IMR-90 (cell line): ENCODE results near the gene INPP5A. TPM values are rescaled to one million over a fixed set of nuclear protein-coding genes. Genes with fewer than 3 reads are reported as not detected.

Source experiments
- ATAC-seq: fragments of 200-7000 bp; cut with Tn5 transposase; 2 replicates; pipeline ENCODE4 v1.9.1; 2020; ENCODE audit warnings: low read depth, mild to moderate bottlenecking, moderate library complexity
- BruUV-seq: library from RNA; stranded (reverse); fragments of 400-500 nt; replicated peaks from 2 replicates; lab custom pipeline; 2021; lab: Mats Ljungman, UMichigan
- CTCF ChIA-PET: fragments of 300-600 bp; formaldehyde crosslinking; extraction: SDS; loops from one replicate; lab custom pipeline; 2021; ENCODE audit warnings: antibody characterized with exemption; lab: Yijun Ruan, JAX
- POLR2A ChIA-PET: fragments of 300-600 bp; sonication (Branson Sonifier 250); formaldehyde crosslinking; loops from one replicate; lab custom pipeline; 2022; ENCODE audit warnings: antibody characterized with exemption; ENCODE audit not compliant: unreplicated experiment; lab: Charles Lee
- DNase-seq: peaks from one replicate; pipeline ENCODE4 v3.0.0; 2013
- H2AFZ ChIP-seq: replicated peaks from 2 replicates; pipeline ENCODE3; 2013; ENCODE audit warnings: low read length, mild to moderate bottlenecking; ENCODE audit not compliant: poor library complexity
- H2AK5ac ChIP-seq: 2 replicates; pipeline ENCODE4 v1.6.1; 2013; ENCODE audit warnings: low read depth, low read length, inconsistent platforms
- H2AK9ac ChIP-seq: replicated peaks from 2 replicates; pipeline ENCODE3; 2013; ENCODE audit warnings: mild to moderate bottlenecking, low read depth, low read length, moderate library complexity; ENCODE audit not compliant: poor library complexity
- H2BK120ac ChIP-seq: 2 replicates; pipeline ENCODE4 v1.6.1; 2013; ENCODE audit warnings: low read depth, low read length, inconsistent platforms
- H2BK15ac ChIP-seq: 3 replicates; pipeline ENCODE4 v1.6.1; 2013; ENCODE audit warnings: low read depth, low read length, inconsistent platforms
- H2BK20ac ChIP-seq: 2 replicates; pipeline ENCODE4 v1.6.1; 2013; ENCODE audit warnings: low read depth, mild to moderate bottlenecking, inconsistent platforms, low read length, moderate library complexity
- H2BK5ac ChIP-seq: 2 replicates; pipeline ENCODE4 v1.6.1; 2013; ENCODE audit warnings: mild to moderate bottlenecking, low read depth, low read length, inconsistent platforms; ENCODE audit not compliant: poor library complexity, severe bottlenecking
- H3K14ac ChIP-seq: replicated peaks from 2 replicates; pipeline ENCODE4 v1.6.1; 2013; ENCODE audit warnings: low read depth, low read length, inconsistent platforms
- H3K18ac ChIP-seq: 2 replicates; pipeline ENCODE4 v1.6.1; 2013; ENCODE audit warnings: low read depth, low read length, control low read depth
- H3K23ac ChIP-seq: 2 replicates; pipeline ENCODE4 v1.6.1; 2013; ENCODE audit warnings: low read depth, low read length, inconsistent platforms
- H3K27ac ChIP-seq: 2 replicates; pipeline ENCODE4 v1.5.1; 2013; ENCODE audit warnings: mild to moderate bottlenecking, control low read depth, low read length; ENCODE audit not compliant: insufficient read depth
- H3K27me3 ChIP-seq: 2 replicates; pipeline ENCODE4 v1.6.1; 2013; ENCODE audit warnings: low read length; ENCODE audit not compliant: control insufficient read depth, insufficient read depth
- H3K36me3 ChIP-seq: 2 replicates; pipeline ENCODE4 v1.6.1; 2013; ENCODE audit warnings: low read length, mixed read lengths; ENCODE audit not compliant: control insufficient read depth, insufficient read depth
- H3K4ac ChIP-seq: 2 replicates; pipeline ENCODE4 v1.6.1; 2013; ENCODE audit warnings: low read depth, low read length, inconsistent platforms
- H3K4me1 ChIP-seq: 2 replicates; pipeline ENCODE4 v1.6.1; 2013; ENCODE audit warnings: low read length, mixed read lengths; ENCODE audit not compliant: control insufficient read depth, insufficient read depth
- H3K4me2 ChIP-seq: 2 replicates; pipeline ENCODE4 v1.6.1; 2013; ENCODE audit warnings: low read depth, mild to moderate bottlenecking, control low read depth, low read length, moderate library complexity
- H3K4me3 ChIP-seq: 2 replicates; pipeline ENCODE4 v1.5.1; 2013; ENCODE audit warnings: low read depth, mild to moderate bottlenecking, control low read depth, low read length, moderate library complexity; ENCODE audit not compliant: insufficient read depth
- H3K56ac ChIP-seq: 2 replicates; pipeline ENCODE4 v1.6.1; 2013; ENCODE audit warnings: low read length, inconsistent platforms; ENCODE audit not compliant: insufficient read depth; ENCODE audit errors: extremely low read depth
- H3K79me1 ChIP-seq, 2 experiments: 2 replicates each; pipeline ENCODE4 v1.6.1; 2013; ENCODE audit warnings: low read length in 2 of 2, inconsistent platforms in 1 of 2, low read depth in 1 of 2
- H3K9ac ChIP-seq: 2 replicates; pipeline ENCODE4 v1.6.1; 2013; ENCODE audit warnings: low read depth, low read length, control low read depth
- H3K9me1 ChIP-seq: 2 replicates; pipeline ENCODE4 v1.6.1; 2013; ENCODE audit warnings: low read length, inconsistent platforms; ENCODE audit not compliant: insufficient read depth
- H3K9me3 ChIP-seq: 2 replicates; pipeline ENCODE4 v1.6.1; 2013; ENCODE audit warnings: low read length; ENCODE audit not compliant: control insufficient read depth, insufficient read depth
- H4K20me1 ChIP-seq: 2 replicates; pipeline ENCODE4 v1.6.1; 2013; ENCODE audit warnings: low read length, inconsistent platforms; ENCODE audit not compliant: insufficient read depth
- H4K5ac ChIP-seq: 2 replicates; pipeline ENCODE4 v1.6.1; 2013; ENCODE audit warnings: mild to moderate bottlenecking, low read depth, low read length, control low read depth
- H4K8ac ChIP-seq, 2 experiments: 2 replicates each; pipeline ENCODE4 v1.6.1; 2013; ENCODE audit warnings: low read depth in 2 of 2, low read length in 2 of 2, control low read depth in 1 of 2, inconsistent platforms in 1 of 2
- H4K91ac ChIP-seq: 2 replicates; pipeline ENCODE4 v1.6.1; 2013; ENCODE audit warnings: low read depth, low read length, inconsistent platforms; ENCODE audit not compliant: insufficient read depth
- BHLHE40 ChIP-seq: fragments of 150-350 bp; IDR thresholded peaks from 2 replicates; pipeline ENCODE4 v1.6.1; 2016; ENCODE audit warnings: mild to moderate bottlenecking, low read depth, low read length
- FOS ChIP-seq: fragments of 150-350 bp; IDR thresholded peaks from 2 replicates; pipeline ENCODE4 v1.6.1; 2016; ENCODE audit warnings: low read depth, low read length
- MAFK ChIP-seq: IDR thresholded peaks from 2 replicates; pipeline ENCODE4 v1.6.1; 2012; ENCODE audit warnings: low read depth, low read length, improper control_type of control experiment
- MAZ ChIP-seq: IDR thresholded peaks from 2 replicates; pipeline ENCODE4 v1.6.1; 2012; ENCODE audit warnings: low read depth, mild to moderate bottlenecking, low read length, improper control_type of control experiment, moderate library complexity, borderline replicate concordance
- MXI1 ChIP-seq: IDR thresholded peaks from 2 replicates; pipeline ENCODE4 v1.6.1; 2012; ENCODE audit warnings: low read depth, mild to moderate bottlenecking, low read length, moderate library complexity, borderline replicate concordance
- NFE2L2 ChIP-seq: fragments of 150-350 bp; IDR thresholded peaks from 2 replicates; pipeline ENCODE4 v1.6.1; 2016; ENCODE audit warnings: low read depth, mild to moderate bottlenecking, low read length
- POLR2A ChIP-seq: IDR thresholded peaks from 2 replicates; pipeline ENCODE4 v1.6.1; 2012; ENCODE audit warnings: mild to moderate bottlenecking, low read depth, low read length
- RCOR1 ChIP-seq: IDR thresholded peaks from 2 replicates; pipeline ENCODE4 v1.6.1; 2012; ENCODE audit warnings: mild to moderate bottlenecking, low read length, improper control_type of control experiment; ENCODE audit not compliant: insufficient replicate concordance
- WGBS, 2 experiments: methylation state at CpG; one replicate each; pipeline versions ENCODE4 v1.1.5 to v1.1.7; 2013; ENCODE audit warnings: missing lambda C conversion rate in 2 of 2; ENCODE audit not compliant: insufficient read length in 1 of 2; ENCODE audit errors: extremely low coverage in 2 of 2; 5-methylcytosine and 5-hydroxymethylcytosine counted together
- dilution Hi-C: fragments of 300-500 bp; cut with HindIII; formaldehyde crosslinking; loops from one replicate; pipeline ENCODE4 v1.14.3; 2018; ENCODE audit warnings: low sequenced_read_pairs; ENCODE audit not compliant: unreplicated experiment
- in situ Hi-C: fragments of 300-500 bp; cut with MboI; formaldehyde crosslinking; loops from 3 replicates; pipeline ENCODE4 v1.14.3; 2019; ENCODE audit warnings: low sequenced_read_pairs, inconsistent platforms, mixed read lengths
- intact Hi-C: fragments of 100-400 bp; cut with micrococcal nuclease; formaldehyde crosslinking; loops from 2 replicates; pipeline ENCODE4 v1.10.0; 2022
- polyA plus RNA-seq, 3 experiments: library from polyadenylated mRNA; depleted of rRNA; stranded (reverse); fragments of >200 nt; gene quantifications; 2 replicates each; pipeline ENCODE4 v1.2.3, GENCODE V29; 2012; ENCODE audit warnings: low replicate concordance in 1 of 3
- total RNA-seq: library from RNA; depleted of rRNA; stranded (reverse); fragments of >200 nt; gene quantifications from 2 replicates; pipeline ENCODE4 v1.2.3, GENCODE V29; 2012
- TF ChIP-seq, protein P1 (sequence below): fragments of 150-350 bp; IDR thresholded peaks from 2 replicates; pipeline ENCODE4 v1.6.1; 2017; ENCODE audit warnings: mild to moderate bottlenecking, antibody characterized with exemption, low read length, low read depth
- TF ChIP-seq, protein P2 (sequence below): conservative IDR thresholded peaks from 2 replicates; pipeline ENCODE4 v1.5.1; 2012; ENCODE audit warnings: mild to moderate bottlenecking, low read depth, low read length, improper control_type of control experiment

Gene INPP5A
- total and polyA plus RNA-seq, 2 of the 4 experiments (the other 2 are of a cell fraction) = 21.4 to 36.7 TPM

DNA sequence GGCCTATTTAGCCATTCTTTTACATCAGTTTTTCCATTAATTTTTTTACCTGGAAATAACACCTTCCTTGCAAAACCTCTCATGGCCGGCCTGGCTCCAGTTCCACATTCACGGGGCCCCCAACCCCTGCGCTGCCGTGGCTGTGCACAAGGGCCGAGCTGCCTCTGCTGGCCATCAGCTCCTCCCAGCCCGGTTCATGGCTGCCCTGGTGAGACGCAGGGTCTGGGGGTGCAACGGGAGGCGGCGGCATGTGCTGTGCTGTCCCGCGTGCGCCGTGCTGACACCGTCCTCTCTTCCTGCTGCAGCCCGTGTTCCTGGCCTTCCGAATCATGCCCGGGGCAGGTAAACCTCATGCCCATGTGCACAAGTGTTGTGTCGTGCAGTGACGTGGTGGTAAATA lies 244.0 kb downstream of the INPP5A start:
- Histone ChIP-seq H3K36me3 (peaks cover 8% of the 10 kb centered on the region), H4K5ac (no peak overlapping the region), H3K9ac (no peak overlapping the region), H2AK9ac (no peak overlapping the region), H2AK5ac (no peak overlapping the region), H4K8ac (no peak overlapping the region), H3K27ac (no peak overlapping the region), H2BK15ac (no peak overlapping the region), H3K14ac (no peak overlapping the region), H3K27me3 (peaks cover 31% of the 10 kb centered on the region), H3K56ac (no peak overlapping the region), H3K18ac (no peak overlapping the region), H3K4ac (no peak overlapping the region), H3K4me1 (no peaks in the 10 kb centered on the region), H3K4me2 (no peak overlapping the region), H3K23ac (no peak overlapping the region), H2BK5ac (no peak overlapping the region), H3K79me1 (no peaks in the 10 kb centered on the region), H3K9me3 (peaks cover 5% of the 10 kb centered on the region; the same call in 1 of the 2 replicates), H2AFZ (no peak overlapping the region), H4K91ac (no peak overlapping the region), H3K4me3 (no peak overlapping the region), H4K20me1 (no peaks in the 10 kb centered on the region), H2BK20ac (no peak overlapping the region), H2BK120ac (no peak overlapping the region), H3K9me1 (no peaks in the 10 kb centered on the region)
- ATAC-seq (no peak), DNase-seq (no peak)
- POLR2A ChIA-PET = no interaction called here
- intact Hi-C loops = no loop called here
- no TSS peak for BruUV-seq
- CTCF ChIA-PET = no interaction called here
- WGBS, 2 experiments = 96% methylated on average over 8 of the region's 20 CpGs; no CpG with 5 or more reads in 1 of the 2 experiments
- dilution Hi-C loops = no loop called here
- TF ChIP-seq NFE2L2 = no peak
- no peak for TF ChIP-seq FOS
- TF ChIP-seq BHLHE40 = no peak
- TF ChIP-seq, protein P1, sequence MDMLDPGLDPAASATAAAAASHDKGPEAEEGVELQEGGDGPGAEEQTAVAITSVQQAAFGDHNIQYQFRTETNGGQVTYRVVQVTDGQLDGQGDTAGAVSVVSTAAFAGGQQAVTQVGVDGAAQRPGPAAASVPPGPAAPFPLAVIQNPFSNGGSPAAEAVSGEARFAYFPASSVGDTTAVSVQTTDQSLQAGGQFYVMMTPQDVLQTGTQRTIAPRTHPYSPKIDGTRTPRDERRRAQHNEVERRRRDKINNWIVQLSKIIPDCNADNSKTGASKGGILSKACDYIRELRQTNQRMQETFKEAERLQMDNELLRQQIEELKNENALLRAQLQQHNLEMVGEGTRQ = no peak
- TF ChIP-seq, protein P2, sequence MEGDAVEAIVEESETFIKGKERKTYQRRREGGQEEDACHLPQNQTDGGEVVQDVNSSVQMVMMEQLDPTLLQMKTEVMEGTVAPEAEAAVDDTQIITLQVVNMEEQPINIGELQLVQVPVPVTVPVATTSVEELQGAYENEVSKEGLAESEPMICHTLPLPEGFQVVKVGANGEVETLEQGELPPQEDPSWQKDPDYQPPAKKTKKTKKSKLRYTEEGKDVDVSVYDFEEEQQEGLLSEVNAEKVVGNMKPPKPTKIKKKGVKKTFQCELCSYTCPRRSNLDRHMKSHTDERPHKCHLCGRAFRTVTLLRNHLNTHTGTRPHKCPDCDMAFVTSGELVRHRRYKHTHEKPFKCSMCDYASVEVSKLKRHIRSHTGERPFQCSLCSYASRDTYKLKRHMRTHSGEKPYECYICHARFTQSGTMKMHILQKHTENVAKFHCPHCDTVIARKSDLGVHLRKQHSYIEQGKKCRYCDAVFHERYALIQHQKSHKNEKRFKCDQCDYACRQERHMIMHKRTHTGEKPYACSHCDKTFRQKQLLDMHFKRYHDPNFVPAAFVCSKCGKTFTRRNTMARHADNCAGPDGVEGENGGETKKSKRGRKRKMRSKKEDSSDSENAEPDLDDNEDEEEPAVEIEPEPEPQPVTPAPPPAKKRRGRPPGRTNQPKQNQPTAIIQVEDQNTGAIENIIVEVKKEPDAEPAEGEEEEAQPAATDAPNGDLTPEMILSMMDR = no peak
- TF ChIP-seq MAZ = no peak
- no peak for TF ChIP-seq RCOR1
- TF ChIP-seq MXI1 = no peak
- no peak for TF ChIP-seq MAFK
- no peak for TF ChIP-seq POLR2A
- in situ Hi-C loops = no loop called here
